GM12801 (cell line): ENCODE measurements around the gene BSND.

Source experiments
- CTCF ChIP-seq: IDR thresholded peaks from one replicate; pipeline ENCODE4 v1.5.1; 2011; ENCODE audit warnings: control low read depth; ENCODE audit not compliant: insufficient read length; ENCODE audit errors: extremely low read depth

BSND gene

DNA sequence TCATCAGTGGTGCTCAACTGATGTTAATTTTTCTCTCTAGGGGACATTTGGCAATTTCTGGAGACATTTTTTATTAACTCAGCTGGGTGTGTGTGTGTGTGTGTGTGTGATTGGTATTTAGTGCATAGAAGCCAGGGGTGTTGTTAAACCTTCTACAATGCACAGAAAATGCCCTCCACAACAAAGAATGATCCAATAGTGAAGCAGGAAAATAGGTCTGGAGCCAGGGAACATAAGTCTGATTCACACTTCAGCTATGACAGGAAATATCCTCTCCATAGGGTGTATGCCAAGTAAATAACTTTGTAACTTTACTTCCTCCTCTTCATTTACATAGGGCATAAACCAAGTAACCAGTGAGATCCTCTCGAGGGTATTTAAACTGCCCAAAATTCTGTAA, 43.4 kb upstream of the BSND start:
- no peak for TF ChIP-seq CTCF

DNA sequence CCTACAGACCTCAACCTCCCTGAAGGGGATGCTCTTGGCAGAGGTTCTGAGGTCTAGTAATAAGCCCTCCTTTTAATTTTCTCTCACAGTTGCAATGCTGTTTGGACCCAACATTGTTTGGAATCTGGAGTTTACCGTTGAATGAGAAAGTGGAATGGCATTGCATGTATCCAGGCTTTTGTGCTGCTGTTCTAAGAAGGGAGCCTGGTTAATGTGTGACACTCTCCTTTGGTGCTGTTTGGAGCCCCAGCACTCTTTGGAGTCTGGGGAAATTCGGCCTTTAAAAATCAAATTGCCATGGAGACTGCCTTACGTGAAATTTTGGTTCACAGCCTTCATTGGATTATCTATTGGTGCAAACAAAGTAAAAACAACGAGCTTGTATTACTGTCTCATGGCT, 42.0 kb upstream of the BSND start:
- TF ChIP-seq CTCF, result no peak

DNA sequence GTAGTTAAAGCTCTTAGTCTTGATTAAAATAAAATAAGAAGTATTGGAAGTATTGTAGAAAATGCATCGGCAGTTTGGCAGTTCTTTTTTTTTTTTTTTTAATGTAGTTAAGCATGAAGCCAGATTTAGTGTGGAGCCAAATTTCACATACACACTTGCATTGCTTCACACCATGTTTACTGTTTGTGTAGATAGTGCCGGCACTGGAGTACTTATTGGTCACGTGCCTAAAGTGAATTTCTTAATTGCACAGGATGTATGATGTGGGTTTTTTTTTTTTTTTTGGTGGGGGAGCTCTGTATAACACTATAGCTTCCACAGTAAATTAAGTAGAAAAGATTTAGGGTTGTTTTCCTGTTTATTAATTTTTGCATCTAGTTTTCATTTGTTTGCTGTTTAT, 39.5 kb upstream of the BSND start:
- no peak for TF ChIP-seq CTCF

DNA sequence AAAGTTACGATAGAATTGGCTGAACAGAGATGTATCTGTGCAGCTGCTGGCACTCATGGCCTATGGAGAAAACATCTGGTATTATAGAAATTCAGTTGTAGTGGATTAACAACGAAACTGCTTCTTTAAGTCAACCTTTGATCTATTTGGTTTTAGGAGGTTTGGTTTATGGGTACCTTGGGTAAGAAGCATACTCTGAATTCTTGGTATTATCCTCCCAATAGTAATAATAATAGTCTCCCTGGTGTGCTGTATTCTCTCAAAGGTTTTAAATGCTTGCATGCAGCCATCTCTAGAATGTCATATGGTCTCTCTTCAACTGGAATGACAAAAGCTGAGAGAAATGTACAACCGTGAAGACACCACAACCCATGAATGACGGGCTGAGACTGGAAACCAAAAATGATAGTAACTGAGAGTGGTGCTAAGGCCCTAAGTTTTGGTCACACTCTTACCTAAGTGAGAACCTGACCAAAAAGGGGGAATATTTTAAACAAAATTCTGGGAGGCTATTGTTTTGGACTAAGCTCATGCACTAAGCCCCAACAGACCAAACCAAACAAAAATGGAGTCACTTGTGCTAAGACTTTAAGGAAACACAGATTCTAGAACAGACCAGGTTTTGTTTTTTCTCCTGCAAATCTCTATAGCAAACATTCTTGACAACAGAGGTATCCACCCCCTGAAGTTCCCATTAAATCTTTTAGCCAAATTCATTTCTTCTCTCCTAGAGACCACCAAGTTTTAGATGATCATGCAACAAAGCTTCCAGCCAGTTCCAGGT, 35.9 kb upstream of the BSND start:
- no peak for TF ChIP-seq CTCF

DNA sequence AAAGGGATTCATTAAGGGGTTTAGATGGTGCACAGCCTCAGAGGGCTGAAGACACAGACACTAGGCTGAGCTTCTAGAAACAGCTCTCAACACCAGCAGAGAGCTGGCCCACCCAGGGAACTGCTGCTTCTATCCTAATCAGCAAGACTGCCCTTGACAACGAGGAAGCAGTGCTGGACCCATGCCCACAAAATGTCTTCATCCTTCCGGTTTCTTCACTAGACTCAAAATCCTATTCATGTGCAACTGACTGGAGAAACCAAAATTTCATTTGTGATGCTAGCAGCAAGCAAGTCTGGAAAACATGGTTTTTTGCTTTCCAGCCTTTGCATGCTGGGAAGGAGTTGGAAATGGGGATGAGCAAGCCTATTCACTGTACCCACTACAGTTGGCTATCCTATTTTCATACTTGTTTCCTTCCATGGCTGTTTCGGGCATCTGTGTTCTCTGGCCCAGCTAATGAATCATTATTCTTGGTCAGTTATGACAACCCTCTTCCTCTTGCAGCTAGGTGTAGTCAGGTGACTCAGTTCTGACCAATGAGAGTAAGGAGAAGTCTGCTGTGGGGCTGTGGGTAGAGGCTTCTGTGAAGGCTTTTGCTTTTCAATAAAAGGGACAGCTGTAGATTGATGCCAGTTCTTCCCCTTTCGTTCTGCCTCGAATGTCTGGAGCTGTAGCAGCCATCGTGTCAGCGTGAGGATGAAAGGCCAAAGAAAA, 33.0 kb upstream of the BSND start:
- TF ChIP-seq CTCF, result no peak

GRCh38 chr1:54967372-54967771, 31.4 kb upstream of the BSND start:
- no peak for TF ChIP-seq CTCF

DNA sequence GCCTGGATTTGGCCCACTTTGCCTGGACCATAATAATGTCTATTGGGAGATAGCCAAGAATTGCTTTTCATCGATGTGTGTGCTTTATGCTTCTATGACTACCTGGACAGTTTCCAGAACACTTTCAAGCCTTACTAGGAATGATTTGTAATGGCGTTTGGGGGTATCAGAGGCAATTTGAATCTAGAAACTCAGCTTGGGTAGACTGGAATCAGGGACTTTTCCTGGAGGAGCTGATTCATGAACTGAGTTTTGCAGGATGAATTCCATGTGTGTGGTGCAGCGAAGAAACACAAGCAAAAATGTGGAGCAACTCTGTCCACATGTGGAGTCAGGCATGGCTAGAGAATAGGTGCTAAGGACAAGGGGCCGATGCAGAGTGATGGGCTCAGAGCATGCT, 30.2 kb upstream of the BSND start:
- TF ChIP-seq CTCF, result no peak
